Activated CD4-positive, alpha-beta T cell treated with anti-CD3 and anti-CD28 coated beads for 24 hours (primary cell): Measurements from ENCODE around the gene MLYCD.

Experiments used
- DNase-seq, 2 donors: peaks; one replicate each; pipeline ENCODE4 v3.0.0-alpha.2; 2020; ENCODE audit warnings: low read depth in 2 of 2

Gene MLYCD

DNA sequence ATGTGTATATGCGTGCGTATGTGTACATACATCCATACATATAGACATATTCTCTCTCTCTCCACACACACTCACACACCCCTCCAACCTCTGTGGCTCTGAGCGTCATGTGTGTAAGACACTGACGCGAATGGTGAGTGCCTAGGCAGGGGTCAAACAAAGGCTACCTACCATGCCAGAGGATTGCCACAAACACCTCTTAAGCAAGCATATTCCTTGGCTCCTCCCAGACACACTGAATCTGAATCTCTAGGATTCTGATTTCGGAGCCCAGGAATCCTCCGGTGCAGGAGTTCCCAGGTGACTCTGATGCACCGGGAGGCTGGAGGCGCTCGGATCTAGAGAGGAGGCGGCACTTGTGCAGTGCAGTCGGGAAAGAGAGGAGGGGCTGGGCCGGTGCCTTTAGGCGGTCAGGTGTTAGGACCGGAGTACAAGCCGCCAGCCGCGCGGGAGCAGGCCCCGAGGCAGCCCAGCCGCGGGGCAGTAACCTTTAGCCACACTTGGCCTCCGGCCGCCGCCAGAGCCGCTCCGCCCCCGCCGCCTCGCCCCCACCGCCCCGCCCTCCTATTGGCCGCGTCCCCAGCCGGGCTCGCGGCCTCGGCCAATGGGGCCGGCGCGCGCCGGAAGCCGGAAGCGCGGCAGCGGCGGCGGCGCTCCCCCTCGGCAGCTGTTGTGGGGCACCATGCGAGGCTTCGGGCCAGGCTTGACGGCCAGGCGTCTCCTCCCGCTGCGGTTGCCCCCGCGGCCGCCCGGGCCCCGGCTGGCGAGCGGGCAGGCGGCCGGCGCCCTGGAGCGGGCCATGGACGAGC, at the start of gene MLYCD:
Gene MLYCD, plus strand, starts transcription at position 653 of the 809 bp plus-strand sequence. Its CDS starts 30 bp downstream, at position 683.
- peak; percentile 49 to 53 for DNase-seq

DNA sequence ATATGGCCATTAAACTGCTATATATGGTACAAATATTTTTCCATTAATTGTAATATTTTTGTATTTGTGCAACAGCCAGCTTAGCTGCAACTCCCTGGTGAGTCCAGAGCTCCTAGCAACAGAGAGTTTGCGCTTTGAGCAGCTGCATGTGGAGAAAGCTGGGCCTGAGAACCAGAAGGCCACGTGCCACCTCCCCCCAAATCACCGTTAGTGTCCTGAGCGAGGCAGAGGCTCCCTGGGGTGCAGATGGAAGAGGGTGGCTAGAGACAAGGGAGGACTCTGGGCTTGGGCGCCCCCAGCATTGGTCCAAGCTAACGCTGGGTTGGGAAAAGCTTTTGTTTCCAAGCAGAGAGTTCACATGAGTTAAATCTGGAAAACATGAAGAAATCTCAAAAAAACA, 49.5 kb upstream of the MLYCD start:
- DNase-seq: no peak

DNA sequence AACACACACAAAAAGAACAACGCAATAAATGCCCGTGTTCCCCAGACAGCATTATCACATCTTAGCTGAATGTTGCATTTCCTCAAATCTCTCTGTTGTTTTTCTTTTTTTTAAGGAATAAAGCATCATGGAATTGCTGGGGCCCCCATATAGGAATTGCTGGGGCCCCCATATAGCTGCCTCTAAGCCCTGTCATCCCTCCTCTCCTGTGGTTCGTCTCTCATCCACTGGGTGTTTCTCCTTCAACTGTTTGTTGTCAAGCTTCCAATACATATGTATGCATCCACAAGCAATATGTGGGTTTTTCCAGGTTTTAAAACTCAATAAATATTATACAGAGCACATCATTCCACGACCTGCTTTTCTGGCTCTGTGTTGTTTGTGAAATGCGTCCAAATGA, 48.0 kb upstream of the MLYCD start:
- no peak for DNase-seq

DNA sequence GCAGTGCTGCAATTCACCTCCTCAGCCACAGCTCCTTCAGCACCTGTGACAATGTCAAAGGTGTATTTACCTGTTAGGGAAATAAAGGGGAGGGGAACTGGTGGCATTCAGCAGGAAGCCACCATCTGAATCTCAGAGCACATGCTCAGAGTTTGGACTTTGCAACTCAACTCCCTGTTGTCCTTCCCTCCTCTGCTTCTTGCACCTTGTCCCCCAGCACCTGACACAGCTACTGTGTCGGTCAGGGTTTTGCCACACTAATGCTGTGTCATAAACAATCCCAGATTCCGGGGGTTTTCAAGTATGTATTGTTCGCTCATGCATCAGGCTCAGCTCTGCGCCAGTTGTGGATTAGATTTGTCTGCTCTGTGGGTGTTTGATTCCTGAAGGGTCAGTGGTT, 47.4 kb upstream of the MLYCD start:
- no peak for DNase-seq

DNA sequence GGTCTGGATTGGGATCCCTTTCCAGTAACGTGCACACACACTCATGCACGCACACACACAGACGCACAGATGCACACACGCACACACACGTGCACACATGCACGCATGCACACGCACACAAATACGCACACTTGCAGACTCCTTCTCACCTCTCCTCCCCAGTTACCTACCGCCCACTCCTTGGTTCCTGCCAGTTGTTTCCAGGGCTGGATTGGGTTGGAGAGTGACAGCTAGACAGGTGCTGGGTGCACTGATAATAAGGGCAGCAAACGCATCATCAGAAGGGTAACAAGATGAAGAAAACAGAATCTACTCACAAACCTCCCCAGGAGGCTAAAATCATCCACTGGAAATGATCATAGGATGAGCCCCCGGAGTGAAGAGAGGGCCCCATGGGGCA, 46.1 kb upstream of the MLYCD start:
- DNase-seq: no peak

DNA sequence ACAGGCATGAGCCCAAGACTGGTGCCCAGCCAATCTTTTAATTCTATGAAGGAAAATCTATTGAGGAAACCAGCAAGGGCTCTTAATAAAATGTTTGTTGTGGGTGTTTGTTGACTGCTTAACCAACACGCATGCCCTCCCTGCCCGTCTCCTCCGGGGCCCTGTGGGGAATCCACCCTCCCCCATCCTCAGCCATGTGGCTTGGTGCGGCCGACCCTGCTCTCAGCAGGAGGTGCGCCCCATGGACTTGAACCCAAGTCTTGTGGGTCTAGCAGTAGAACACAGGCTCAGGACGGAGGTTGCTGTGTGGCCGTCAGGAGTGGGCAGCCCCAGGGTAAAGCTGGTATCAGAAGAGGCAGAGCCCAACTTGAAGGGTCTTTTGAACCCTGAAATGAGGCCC, 45.1 kb upstream of the MLYCD start:
- no peak for DNase-seq

DNA sequence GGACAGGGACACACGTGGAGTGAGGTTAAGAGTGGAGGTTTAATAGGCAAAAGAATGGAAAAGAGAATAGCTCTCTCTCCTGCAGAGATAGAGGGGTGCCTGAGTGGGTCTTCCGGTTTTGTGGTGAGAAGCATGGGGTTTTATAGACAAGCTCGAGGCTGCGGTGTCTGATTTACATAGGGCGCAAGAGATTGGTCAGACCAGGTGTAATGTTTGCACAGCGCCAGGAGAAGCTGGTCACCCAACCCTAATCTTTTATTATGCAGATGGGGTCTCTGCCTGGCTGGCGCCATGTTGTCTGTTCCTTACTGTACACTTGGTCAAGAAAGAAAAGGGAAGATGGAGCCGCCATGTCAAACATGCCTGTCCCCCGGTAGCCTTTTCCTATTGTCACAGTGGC, 44.5 kb upstream of the MLYCD start:
- DNase-seq: no peak

DNA sequence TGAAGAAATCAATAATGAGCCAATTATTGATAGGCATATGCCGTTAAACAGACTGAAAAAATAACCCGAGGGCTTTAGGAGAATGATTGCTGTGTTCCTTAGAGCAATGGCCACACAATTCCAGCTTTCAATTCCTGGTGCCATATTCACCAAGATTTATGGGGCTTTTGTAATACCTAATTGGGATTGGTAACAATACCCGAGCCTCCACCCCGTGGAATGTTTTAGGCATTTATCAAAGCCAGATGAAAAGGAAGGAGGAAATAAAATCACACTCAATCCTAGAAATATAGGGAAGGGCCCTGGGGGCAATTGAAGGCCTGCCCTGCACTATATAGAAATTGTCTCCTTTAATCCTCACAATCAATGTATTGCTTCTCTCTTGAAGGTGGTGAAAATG, 42.1 kb upstream of the MLYCD start:
- DNase-seq: no peak

DNA sequence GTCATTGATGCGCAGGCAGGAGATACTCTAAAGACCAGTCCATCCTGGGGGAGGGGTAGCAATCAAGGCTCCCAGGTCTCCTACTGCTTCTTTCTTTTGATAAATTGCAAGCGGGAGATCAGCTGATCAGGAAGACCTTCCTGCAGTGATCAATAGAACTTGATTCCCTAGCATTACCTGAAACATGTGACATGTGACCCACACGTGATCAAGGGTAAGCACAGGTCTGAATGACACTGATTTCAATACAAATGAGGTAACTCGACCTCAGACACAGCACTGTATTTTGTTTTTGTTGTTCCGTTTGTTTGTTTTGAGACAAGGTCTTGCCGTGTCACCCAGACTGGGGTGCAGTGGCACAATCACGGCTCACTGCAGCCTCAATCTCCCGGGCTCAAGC, 39.6 kb upstream of the MLYCD start:
- no peak for DNase-seq

DNA sequence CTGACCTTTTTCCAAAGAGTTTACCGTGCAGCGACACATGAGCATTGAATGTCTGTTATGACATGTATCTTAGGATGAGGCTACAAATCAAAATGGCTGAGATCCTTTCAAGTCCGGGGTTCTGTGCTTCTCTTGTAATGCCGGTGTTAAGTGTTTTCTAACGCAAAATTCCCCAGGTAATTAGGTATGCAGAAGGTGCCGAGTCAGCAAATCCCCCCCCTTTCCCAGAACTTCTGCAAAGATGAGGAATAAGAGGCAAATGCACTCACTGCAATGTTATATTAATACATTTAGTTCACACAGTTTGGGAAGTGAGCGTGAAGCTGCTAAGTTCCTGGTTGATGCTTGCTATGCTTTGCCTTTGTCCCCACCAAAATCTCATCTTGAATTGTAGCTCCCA, 36.3 kb upstream of the MLYCD start:
- DNase-seq: no peak

DNA sequence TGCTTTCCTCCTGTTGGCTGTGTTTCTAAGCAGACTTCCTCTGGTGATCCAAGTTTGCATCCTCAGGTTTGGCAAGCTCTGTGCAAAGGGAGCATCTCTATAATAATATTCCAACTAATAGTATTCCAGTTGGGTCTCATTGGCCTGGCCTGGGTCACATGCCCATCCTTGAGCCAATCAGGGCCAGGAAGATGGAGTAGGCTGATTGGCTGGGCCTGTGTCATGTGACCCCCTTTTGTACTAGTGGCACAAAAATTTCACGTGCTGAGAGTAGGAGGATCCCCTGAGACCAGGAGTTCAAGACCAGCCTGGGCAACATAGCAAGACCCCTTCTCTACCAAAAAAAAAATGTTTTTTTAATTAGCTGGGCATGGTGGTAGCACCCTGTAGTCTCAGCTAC, 35.2 kb upstream of the MLYCD start:
- no peak for DNase-seq

DNA sequence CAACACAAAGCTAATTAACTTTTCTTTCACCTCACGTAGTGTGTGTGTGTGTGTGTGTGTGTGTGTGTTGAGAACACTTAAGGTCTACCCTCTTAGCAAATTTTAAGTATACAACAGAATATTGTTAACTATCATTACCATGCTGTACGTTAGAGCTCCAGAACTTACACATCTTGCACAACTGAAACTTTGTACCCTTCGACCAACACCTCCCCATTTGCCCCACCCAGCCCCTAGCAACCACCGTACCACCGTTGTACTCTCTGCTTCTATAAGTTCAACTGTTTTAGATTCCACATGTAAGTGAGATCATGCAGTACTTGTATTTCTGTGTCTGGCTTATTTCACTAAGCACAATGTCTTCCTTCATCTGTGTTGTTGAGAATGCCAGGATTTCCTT, 28.1 kb upstream of the MLYCD start:
- no peak for DNase-seq

DNA sequence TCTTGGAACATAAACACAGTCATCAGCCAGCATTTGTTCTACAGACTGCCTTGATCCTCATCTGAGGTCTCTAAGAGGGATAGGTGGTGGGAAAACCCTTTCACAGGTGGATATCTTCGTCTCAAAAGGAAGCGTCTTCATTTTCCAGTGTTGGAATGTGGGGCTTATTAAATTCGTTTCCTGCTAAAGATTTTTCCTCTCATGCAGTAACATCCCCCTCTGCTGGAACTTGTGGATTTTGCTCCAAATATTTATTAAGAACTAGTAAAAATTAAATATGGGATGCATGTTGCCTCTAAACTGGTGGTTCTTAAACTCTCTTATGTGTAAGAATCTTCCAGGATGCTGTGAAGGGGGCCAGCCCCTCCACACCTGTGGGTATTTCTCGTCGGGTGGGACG, 20.1 kb upstream of the MLYCD start:
- no peak for DNase-seq

DNA sequence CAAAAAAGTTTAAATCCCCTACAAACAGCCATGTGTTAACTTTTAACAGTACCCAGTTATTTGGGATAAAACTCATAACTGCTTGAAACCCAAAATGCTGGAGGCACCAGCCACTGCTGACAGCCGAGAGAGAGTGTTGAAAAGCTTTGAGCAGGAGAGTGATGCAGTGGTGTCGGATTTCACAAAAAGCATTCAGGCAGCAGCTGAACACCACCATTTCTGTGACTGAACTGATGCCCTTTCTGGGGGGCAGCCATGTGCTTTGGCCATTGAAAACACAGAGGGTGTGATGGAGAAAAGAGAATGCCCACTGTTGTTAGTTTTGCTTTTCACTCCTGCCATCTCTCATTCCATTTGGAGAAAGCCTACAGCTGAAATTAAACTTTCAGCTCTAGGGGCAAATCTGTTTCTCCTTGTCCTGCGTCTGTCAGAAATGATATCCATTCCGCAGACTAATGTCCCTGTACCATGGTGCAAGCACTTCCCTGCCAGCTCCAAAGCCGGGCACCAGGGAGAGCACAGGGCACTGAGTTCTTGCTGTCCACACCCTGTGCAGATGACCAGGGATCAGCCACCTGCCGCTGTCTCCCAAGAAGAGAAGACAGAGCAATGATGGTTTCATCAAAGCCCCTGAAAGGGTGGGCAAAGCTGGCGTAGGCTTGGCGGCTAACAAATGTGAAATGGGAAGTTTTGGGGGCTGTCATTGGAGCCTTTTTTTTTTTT, 16.6 kb upstream of the MLYCD start:
- DNase-seq: no peak

DNA sequence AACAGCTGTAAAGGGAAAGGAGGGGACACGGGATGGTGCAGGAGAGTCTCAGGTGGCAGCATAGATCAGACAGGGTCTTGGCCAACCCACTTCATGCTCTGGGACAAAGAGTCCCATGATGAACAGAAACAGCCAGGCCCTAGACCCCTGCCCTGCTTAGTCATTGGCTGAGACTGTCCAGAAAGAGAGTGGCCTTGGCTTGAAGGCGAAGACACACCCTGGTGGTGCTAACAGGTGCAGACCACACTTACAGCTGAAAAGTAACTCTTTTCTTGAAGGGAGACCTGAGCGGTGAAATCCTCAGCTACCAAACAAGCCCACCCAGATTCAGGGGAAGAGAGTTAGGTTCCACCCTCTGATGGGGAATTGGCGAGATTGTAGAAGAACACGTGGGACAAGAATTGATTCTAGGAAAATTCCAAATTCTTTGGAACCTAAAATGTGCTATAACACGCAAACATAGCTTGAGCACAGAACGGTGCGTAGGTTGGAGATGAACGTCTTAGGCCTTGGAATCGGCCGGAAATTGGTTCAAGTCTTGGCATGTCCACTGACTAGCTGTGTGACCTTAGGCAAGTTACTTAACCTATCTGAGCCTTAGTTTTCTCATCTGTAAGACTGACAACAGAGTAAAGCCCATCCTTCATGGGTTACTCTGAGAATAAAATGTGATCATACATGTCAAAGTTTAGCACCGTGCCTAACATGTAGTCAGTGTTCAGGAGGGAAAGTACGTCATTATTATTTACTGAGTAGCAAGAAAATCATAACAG, 12.5 kb upstream of the MLYCD start:
- DNase-seq: no peak

DNA sequence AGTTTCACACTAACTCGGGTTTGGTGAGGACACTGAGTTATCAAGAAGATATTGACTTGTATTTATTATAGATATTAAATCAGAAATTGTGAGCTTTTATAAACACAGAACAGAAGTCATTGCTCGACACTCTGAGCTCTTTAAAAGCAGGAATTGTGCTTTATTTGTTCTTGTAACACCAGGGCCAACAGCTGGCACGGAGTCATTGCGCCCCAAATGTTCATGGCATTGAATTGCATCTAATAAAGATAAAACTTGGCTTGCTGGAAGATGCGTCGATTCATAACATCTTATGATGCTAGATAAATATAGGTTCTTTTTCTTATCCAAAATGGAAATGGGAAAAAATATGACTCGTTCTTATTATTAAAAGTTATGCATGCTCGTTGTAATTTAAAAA, 11.8 kb upstream of the MLYCD start:
- no peak for DNase-seq

DNA sequence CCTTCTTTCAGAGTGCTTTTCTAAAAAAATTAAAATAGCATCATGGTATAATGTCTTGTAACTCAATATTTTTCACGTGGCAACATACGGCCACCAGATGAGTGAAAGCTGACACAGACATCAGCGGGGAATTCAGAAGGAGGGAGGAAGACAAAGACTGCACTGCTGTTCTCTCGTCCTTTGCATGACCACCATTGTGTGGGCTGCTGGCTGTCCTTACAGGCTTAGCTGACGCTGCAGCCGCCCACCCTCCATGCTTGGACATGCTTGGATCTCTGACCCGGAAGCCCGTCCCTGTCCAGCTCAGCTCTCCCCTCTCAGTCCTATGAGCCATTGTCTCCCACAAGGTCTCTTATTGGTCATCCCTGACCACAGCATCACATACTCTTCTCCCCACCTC, 11.4 kb upstream of the MLYCD start:
- DNase-seq: no peak

DNA sequence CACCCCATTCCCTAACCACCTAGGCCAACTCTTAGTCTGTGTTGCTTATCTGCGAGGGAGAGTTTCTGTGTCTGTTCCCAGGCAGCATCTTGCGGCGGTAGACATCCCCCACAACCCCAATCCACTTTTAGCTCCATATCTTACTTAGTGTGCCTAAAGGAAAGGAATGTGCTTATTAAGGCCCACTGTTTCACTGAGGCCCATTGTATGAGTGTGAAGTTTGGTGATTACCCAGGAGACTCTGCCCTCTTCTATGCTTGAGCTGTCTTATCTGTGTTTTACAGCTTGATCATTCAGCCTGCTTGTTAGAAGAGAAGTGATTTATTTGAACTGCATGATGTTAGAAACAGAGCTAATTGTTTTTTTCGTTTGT, 10.3 kb upstream of the MLYCD start:
- DNase-seq: no peak

DNA sequence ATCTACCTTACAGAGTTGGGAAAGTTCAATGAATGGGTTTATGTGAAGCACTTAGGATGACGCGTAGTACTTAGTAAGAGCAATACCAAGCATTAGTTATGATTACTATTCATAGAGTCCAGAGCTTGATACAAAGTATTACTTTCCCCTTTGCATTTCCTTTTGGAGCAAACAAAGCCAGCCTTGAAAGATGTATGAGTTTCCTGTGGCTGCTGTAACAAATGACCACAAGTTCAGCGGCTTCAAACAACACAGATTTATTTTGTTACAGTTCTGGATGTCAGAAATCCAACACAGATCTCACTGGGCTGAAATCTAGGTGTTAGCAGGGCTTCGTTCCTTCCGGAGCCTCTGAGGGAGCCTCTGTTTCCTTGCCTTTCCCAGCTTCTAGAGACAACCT, 8.6 kb upstream of the MLYCD start:
- DNase-seq: no peak

DNA sequence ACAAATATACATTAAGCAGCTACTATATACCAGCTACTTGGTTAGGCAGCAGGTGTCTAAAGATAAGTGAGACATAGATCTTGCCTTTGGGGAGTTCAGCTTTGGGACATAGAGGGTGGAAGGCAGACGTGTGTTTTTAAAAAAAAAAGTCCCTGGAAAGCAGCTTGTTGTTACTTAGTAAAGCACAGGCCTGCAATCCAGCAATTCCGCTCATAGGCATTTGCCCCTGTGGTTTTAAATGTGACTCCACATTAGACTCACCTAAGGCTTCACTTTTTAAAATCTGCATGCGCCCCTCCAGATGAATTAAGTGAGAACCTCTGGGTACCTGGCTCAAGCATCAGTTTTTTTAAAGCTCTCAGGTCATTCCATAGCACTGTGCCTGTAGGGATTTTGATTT, 7.2 kb upstream of the MLYCD start:
- no peak for DNase-seq

DNA sequence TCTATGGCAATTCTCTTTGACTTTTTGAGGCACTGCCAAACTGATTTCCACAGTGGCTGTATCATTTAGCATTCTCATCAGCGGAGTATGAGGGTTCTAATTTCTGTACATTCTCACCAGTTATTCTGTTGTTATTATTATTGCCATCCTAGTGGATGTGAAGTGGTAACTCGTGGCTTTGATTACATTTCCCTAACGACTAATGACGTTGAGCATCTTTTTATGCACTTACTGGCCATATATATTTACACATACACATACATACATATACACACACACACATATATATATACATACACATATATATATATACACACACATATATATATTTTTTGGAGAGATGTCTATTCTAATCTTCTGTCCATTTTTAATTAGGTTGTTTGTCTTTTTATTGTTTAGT, 3.7 kb upstream of the MLYCD start:
- DNase-seq: no peak

DNA sequence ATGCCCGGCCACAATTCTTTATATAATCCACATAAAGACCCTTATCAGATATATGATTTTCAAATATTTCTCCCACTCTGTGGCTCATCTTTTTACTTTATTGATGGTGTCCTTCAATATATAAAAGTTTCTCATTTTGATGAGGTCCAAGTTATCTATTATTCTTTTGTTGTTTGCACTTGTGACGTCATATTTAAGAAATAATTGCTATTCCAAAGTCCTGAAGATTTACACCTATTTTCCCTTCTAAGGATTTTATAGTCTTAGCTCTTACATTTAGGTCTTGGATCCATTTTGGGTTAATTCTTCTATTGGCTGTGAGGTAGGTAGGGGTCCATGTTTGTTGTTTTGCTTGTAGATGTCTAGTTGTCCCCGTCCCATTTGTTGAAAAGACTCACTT, 3.0 kb upstream of the MLYCD start:
- no peak for DNase-seq
